HepG2 (cell line): ENCODE measurements around the gene STX4. TPM values are rescaled to one million over a fixed set of nuclear protein-coding genes. Genes with fewer than 3 reads are reported as not detected.
A peak's percentile ranks its signal among the peaks of the same experiment; 100 is the strongest.

ENCODE experiments used
- ADNP ChIP-seq: sonication (generic); formaldehyde crosslinking; IDR thresholded peaks from 2 replicates; pipeline ENCODE4 v1.4.0; 2020; ENCODE audit warnings: missing genetic modification reagents
- AGO2 ChIP-seq: fragments of 200-400 bp; formaldehyde crosslinking; optimal IDR thresholded peaks from 2 replicates; pipeline ENCODE3; 2017; ENCODE audit warnings: mild to moderate bottlenecking, low read depth, low read length, moderate library complexity
- CBX5 ChIP-seq: sonication (generic); formaldehyde crosslinking; IDR thresholded peaks from 2 replicates; pipeline ENCODE4 v1.4.0; 2020; ENCODE audit warnings: missing genetic modification reagents, borderline replicate concordance
- CENPT ChIP-seq: sonication (generic); formaldehyde crosslinking; IDR thresholded peaks from 2 replicates; pipeline ENCODE4 v1.8.0; 2022; ENCODE audit warnings: low read depth, mild to moderate bottlenecking, moderate library complexity, missing genetic modification reagents
- CREB3 ChIP-seq: sonication (generic); formaldehyde crosslinking; IDR thresholded peaks from 2 replicates; pipeline ENCODE4 v1.5.0; 2020; ENCODE audit warnings: missing genetic modification reagents
- CTCF ChIP-seq: sonication (generic); formaldehyde crosslinking; IDR thresholded peaks from 2 replicates; pipeline ENCODE4 v1.5.0; 2020; ENCODE audit warnings: mild to moderate bottlenecking, missing genetic modification reagents, moderate library complexity
- DNMT3B ChIP-seq: conservative IDR thresholded peaks from 2 replicates; pipeline ENCODE4 v1.6.1; 2016; ENCODE audit warnings: missing biosample characterization, control low read depth
- GATAD1 ChIP-seq: IDR thresholded peaks from 2 replicates; pipeline ENCODE4 v1.6.1; 2016; ENCODE audit warnings: missing genetic modification reagents, missing compliant biosample characterization
- HHEX ChIP-seq: IDR thresholded peaks from 2 replicates; pipeline ENCODE4 v1.6.1; 2016; ENCODE audit warnings: control low read depth
- HMG20B ChIP-seq: conservative IDR thresholded peaks from 2 replicates; pipeline ENCODE4 v1.6.1; 2016; ENCODE audit warnings: missing genetic modification reagents, missing compliant biosample characterization
- ISX ChIP-seq: sonication (generic); formaldehyde crosslinking; conservative IDR thresholded peaks from 2 replicates; pipeline ENCODE4 v1.5.0; 2020; ENCODE audit warnings: missing genetic modification reagents
- MAX ChIP-seq: IDR thresholded peaks from 2 replicates; pipeline ENCODE4 v1.6.1; 2012; ENCODE audit warnings: inconsistent platforms
- NFKB2 ChIP-seq: sonication (generic); formaldehyde crosslinking; IDR thresholded peaks from 2 replicates; pipeline ENCODE4 v1.4.0; 2020; ENCODE audit warnings: missing genetic modification reagents, borderline replicate concordance
- PAX8 ChIP-seq: sonication (generic); formaldehyde crosslinking; IDR thresholded peaks from 2 replicates; pipeline ENCODE4 v1.8.0; 2022; ENCODE audit warnings: mild to moderate bottlenecking, missing genetic modification reagents, borderline replicate concordance
- PTBP1 ChIP-seq: fragments of 200-400 bp; formaldehyde crosslinking; IDR thresholded peaks from 2 replicates; pipeline ENCODE4 v1.6.1; 2018; ENCODE audit warnings: low read length, low read depth; ENCODE audit not compliant: poor library complexity, severe bottlenecking
- RXRB ChIP-seq: IDR thresholded peaks from 2 replicates; pipeline ENCODE4 v1.6.1; 2016; ENCODE audit warnings: borderline replicate concordance, missing genetic modification reagents, missing compliant biosample characterization
- SALL1 ChIP-seq: sonication (generic); formaldehyde crosslinking; IDR thresholded peaks from 2 replicates; pipeline ENCODE4 v1.8.0; 2022; ENCODE audit warnings: mild to moderate bottlenecking, missing genetic modification reagents
- STAT6 ChIP-seq: sonication (generic); formaldehyde crosslinking; IDR thresholded peaks from 2 replicates; pipeline ENCODE4 v1.4.0; 2020; ENCODE audit warnings: missing genetic modification reagents, mild to moderate bottlenecking, borderline replicate concordance
- TBX2 ChIP-seq: sonication (generic); formaldehyde crosslinking; IDR thresholded peaks from 2 replicates; pipeline ENCODE4 v1.5.0; 2020; ENCODE audit warnings: missing genetic modification reagents, mild to moderate bottlenecking, borderline replicate concordance
- THRA ChIP-seq: sonication (generic); formaldehyde crosslinking; IDR thresholded peaks from 2 replicates; pipeline ENCODE4 v1.4.0; 2020; ENCODE audit warnings: missing genetic modification reagents, borderline replicate concordance
- ZFX ChIP-seq: sonication (generic); formaldehyde crosslinking; IDR thresholded peaks from 2 replicates; pipeline ENCODE4 v1.4.0; 2020; ENCODE audit warnings: mild to moderate bottlenecking, low read depth, missing genetic modification reagents, moderate library complexity
- ZNF274 ChIP-seq: sonication (generic); formaldehyde crosslinking; IDR thresholded peaks from 2 replicates; pipeline ENCODE4 v1.5.1; 2020; ENCODE audit warnings: mild to moderate bottlenecking, missing genetic modification reagents
- ZNF501 ChIP-seq: sonication (generic); formaldehyde crosslinking; IDR thresholded peaks from 2 replicates; pipeline ENCODE4 v1.5.1; 2020; ENCODE audit warnings: mild to moderate bottlenecking, moderate library complexity, missing genetic modification reagents
- ZNF549 ChIP-seq: sonication (generic); formaldehyde crosslinking; IDR thresholded peaks from 2 replicates; pipeline ENCODE4 v1.5.0; 2020; ENCODE audit warnings: missing genetic modification reagents
- polyA plus RNA-seq, 8 experiments: library from polyadenylated mRNA; depleted of rRNA in 3 of 8; stranded (reverse) in 7 of 8; unstranded in 1 of 8; fragments of >200 nt; fragmentation: Illumina TruSeq in 4 of 8; extraction: Trizol in 4 of 8; gene quantifications; 2 replicates each; pipeline versions ENCODE4 v1.2.1 to v1.2.3, GENCODE V29; 2011 to 2016; ENCODE audit warnings: low read depth in 4 of 8, missing spikeins in 1 of 8, mixed read lengths in 1 of 8; ENCODE audit not compliant: insufficient read depth in 1 of 8
- total RNA-seq, 5 experiments: library from RNA; depleted of rRNA; stranded (reverse); fragments of >200 nt; fragmentation: Illumina TruSeq; extraction: Trizol; gene quantifications; 2 replicates each; pipeline ENCODE4 v1.2.3, GENCODE V29; 2016; ENCODE audit warnings: low read depth in 1 of 5

STX4 gene
- total and polyA plus RNA-seq, 2 of the 13 experiments (the other 11 are each of a cell fraction or from before 2014, with no cell fraction given) = 29.2 to 34.6 TPM

GRCh38 chr16:30984669-30985400 is 48.5 kb upstream of the STX4 start, which contains the start of gene HSD3B7 (continued):
- TF ChIP-seq STAT6 = 0 out of 2 replicates have a peak, but pooled peaks have one; percentile 63
- peak; percentile 35; the same call in 1 of the 2 replicates for TF ChIP-seq NFKB2 (CRISPR knock-in tag)
- TF ChIP-seq DNMT3B = no peak
- no peak for TF ChIP-seq ADNP (CRISPR knock-in tag)
- TF ChIP-seq SALL1 (CRISPR knock-in tag) = no peak; the same call in 1 of the 2 replicates
- TF ChIP-seq CENPT (CRISPR knock-in tag) = no peak
- no peak for TF ChIP-seq ZNF549 (CRISPR knock-in tag)
- TF ChIP-seq PTBP1 = peak; percentile 81
- TF ChIP-seq HHEX (CRISPR knock-in tag) = no peak
- peak; percentile 95 for TF ChIP-seq CTCF (CRISPR knock-in tag)
- TF ChIP-seq TBX2 = peak; percentile 55; the same call in 1 of the 2 replicates
- no peak for TF ChIP-seq ZFX
- 0 out of 2 replicates have a peak, but pooled peaks have one; percentile 57 for TF ChIP-seq HMG20B (CRISPR knock-in tag)
- TF ChIP-seq ZNF501 (CRISPR knock-in tag) = no peak
- TF ChIP-seq ISX (CRISPR knock-in tag) = no peak
- peak; percentile 65 for TF ChIP-seq THRA (CRISPR knock-in tag)
- TF ChIP-seq CBX5 (CRISPR knock-in tag) = peak; percentile 70
- peak; percentile 42; the same call in 1 of the 2 replicates for TF ChIP-seq RXRB
- no peak for TF ChIP-seq PAX8 (CRISPR knock-in tag)
- TF ChIP-seq CREB3 = no peak
- no peak for TF ChIP-seq MAX
- peak; percentile 62; the same call in 1 of the 2 replicates for TF ChIP-seq GATAD1
- TF ChIP-seq ZNF274 (CRISPR knock-in tag) = no peak
- TF ChIP-seq AGO2 = peak; percentile 96
